ENCODE measurements around the gene TMEM184A.

TMEM184A gene

DNA sequence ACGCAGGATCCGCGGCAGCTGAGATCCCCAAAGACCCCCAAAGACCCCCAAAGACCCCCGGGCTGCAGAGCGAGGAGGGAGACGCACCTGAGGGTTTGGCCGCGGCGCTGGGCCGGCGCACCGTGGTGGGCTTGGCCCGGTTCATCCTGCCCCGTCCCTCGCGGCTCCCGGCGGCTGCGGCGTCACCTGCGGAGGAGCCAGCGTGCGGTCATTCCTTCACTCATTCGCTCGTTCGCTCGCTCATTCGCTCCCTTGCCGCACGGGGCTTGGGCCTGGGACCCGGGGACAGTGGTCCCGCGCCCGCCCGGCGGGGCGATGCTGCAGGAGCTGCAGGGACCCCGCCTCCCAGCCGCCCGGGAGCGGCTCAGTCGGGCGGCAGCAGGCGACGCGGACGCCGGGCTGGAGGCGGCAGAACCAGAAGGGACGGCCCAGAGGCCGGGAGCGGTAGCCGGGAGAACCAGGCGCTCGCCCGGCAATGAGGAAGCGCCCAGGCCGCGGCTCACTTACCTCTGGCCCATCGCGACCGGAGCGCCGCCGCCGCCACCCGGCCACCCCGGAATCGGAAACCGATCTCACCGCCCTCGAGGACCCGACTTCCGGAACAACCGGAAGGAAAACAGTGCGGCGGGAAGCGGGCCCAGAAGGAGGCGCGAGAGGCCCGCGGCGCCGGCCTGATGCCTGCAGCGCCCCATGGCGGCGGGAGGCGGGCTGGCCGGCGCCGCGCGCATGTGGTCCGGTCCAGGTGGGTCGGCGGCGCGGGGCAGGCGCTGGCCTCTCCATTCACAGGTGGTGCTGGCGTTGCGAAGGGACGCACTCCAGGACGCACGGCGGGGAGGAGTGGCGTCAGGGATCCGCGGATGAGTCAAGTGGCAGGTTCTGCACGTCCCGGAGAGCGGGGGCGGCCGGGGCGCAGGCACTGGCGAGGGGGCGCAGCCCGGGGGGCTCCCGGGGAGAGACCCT, 51.9 kb downstream of the TMEM184A start, which contains the start of gene INTS1:
INTS1 (minus strand) TSS at position 574 of the 960 bp plus-strand sequence; CDS start at position 145, 429 bp downstream.
- TF ChIP-seq, protein P1, sequence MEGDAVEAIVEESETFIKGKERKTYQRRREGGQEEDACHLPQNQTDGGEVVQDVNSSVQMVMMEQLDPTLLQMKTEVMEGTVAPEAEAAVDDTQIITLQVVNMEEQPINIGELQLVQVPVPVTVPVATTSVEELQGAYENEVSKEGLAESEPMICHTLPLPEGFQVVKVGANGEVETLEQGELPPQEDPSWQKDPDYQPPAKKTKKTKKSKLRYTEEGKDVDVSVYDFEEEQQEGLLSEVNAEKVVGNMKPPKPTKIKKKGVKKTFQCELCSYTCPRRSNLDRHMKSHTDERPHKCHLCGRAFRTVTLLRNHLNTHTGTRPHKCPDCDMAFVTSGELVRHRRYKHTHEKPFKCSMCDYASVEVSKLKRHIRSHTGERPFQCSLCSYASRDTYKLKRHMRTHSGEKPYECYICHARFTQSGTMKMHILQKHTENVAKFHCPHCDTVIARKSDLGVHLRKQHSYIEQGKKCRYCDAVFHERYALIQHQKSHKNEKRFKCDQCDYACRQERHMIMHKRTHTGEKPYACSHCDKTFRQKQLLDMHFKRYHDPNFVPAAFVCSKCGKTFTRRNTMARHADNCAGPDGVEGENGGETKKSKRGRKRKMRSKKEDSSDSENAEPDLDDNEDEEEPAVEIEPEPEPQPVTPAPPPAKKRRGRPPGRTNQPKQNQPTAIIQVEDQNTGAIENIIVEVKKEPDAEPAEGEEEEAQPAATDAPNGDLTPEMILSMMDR (IDR thresholded peaks at IDR 0.05; ENCODE audit: control extremely low read depth, extremely low read depth, low read depth, missing control alignments) = peak; percentile 87
- POLR2A ChIA-PET = no interaction called here
- peak; percentile 95 for DNase-seq (ENCODE audit: extremely low spot score)
- CTCF ChIA-PET = interaction anchor here (1.5 to 2.2 kb wide), 2 partner anchors 11 kb away, joined by 5 read pairs; no protein-coding TSS in a partner anchor

DNA sequence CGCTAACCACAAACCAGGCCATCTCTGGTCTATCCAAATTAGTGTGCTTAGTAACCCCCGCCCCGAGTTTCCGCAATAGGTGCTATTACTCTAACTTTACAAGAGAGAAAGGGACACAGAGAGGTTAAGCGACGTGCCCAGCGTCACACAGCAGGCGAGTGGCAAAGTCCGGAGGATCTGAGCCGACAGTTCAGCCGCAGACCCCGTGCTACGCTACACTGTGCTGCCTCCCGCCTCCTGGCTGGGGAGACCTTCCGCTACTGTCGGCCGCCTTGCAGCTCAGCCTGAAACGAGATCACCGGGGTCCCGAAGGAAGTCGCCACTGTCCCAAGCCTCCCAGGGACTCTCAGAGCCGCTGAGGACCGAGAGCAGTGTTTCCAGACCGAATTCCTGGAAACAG, 52.6 kb downstream of the TMEM184A start:
- TF ChIP-seq, protein P1 (IDR thresholded peaks at IDR 0.05; ENCODE audit: control extremely low read depth, extremely low read depth, low read depth, missing control alignments) = no peak
- POLR2A ChIA-PET = no interaction called here
- CTCF ChIA-PET = interaction anchor here (0.9 to 2.2 kb wide), 2 partner anchors 10 to 76 kb away, joined by 3 to 5 read pairs; no protein-coding TSS in a partner anchor
- no peak for DNase-seq (ENCODE audit: extremely low spot score)

DNA sequence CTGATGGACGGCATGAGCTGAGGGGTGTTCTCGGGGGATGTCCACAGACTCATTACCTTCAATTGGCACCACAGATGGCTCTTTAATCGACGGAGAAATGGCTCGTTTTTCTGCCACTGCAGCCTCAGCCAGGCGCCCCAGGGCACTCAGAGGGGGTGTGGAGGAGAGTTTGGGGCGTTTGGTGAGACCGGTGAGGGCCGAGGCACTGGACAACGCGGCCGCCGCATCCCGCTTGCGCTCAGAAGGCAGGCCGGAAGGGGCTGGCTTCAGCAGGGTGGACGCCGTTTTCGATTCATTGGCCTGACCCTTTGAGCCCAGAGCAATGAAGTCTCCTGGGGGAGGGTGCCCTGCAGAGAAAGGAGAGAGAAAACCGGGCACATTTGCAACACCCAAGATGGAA, 53.2 kb downstream of the TMEM184A start:
- TF ChIP-seq, protein P1 (IDR thresholded peaks at IDR 0.05; ENCODE audit: control extremely low read depth, extremely low read depth, low read depth, missing control alignments) = no peak
- ChIA-PET CTCF (interaction anchor here (0.9 to 2.2 kb wide), 2 partner anchors 10 to 76 kb away, joined by 3 to 5 read pairs; no protein-coding TSS in a partner anchor), POLR2A (no interaction called here)
- DNase-seq (ENCODE audit: extremely low spot score) = no peak

DNA sequence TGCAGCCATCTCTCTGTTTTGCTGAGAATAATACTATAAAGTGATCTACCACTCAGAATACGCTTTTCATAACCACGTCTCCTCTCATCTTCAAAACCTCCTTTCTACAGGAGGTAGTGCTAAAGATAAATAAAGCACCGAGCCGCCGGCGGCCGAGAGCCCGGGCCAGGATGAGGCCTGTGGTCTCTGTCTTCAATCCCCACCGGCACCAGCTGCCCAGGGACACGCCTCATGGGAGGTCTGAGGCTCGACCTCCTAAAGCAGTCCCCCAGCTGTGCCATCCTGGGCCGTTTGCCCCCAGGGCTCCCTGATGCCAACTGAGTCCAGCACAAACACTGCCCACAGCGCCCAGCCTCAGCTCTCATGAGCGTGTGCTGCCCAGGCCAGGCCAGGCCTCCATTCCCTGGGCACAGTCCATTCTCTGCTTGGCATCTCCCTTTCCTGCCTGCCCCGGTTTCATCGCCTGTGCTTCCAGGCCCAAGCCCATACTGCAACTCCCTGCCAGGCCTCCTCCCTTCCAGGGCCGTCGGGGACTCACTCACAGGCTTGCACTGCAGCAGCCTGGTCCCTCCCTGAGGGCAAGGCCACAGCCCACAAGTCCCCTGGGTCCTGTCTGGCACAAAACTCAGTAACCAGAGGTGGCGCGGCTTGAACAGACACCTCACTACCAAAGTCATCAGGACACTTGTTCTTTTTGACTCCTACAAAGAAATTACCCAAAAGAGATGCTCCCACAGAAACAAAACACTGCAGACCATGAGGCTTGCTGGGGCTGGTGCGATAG, 54.3 kb downstream of the TMEM184A start:
- no peak for DNase-seq (ENCODE audit: extremely low spot score)
- TF ChIP-seq, protein P1 (IDR thresholded peaks at IDR 0.05; ENCODE audit: control extremely low read depth, extremely low read depth, low read depth, missing control alignments) = no peak
- ChIA-PET POLR2A (no interaction called here), CTCF (no interaction called here)

DNA sequence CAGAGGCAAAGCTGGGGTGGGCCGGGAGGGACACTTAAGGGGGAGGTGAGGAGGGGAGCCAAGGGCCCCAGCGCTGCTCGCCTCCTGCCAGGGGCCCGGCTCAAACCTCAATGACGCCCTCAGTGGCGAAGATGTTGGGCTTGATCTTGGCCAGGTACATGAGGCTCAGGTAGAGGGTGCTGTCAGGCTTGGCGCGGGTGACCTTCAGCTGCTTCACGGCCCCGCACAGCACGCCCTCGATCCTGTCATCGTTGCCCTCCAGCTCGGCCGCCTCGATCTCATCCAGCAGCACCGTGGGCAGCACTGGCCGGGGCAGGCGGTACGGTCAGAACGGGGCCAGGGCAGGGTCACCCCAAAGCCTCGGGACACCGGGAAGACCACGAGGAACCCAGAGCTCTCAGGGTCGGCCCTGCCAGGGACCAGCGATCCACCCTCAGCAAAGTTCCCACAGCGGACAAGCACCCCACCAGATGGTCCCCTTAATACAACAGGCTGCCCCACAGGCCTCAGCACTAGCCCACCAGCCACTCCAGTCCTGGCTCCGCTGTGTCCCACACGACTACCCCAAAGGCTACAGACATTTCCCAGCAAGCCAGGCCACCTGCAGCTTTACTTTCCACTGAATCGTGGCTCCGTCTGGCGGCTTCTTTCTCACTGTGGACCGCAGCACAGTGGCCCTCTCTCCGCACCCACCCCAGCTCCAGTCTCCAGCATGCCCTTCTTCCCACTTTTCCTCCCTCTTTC, 55.8 kb downstream of the TMEM184A start:
- ChIA-PET POLR2A (no interaction called here), CTCF (interaction anchor here (1.6 kb wide), 1 partner anchor 9 kb away, joined by 3 read pairs; no protein-coding TSS in a partner anchor)
- DNase-seq (ENCODE audit: extremely low spot score) = no peak
- TF ChIP-seq, protein P1 (IDR thresholded peaks at IDR 0.05; ENCODE audit: control extremely low read depth, extremely low read depth, low read depth, missing control alignments) = no peak
